Measurements from ENCODE around the gene GPSM1.

Gene GPSM1

DNA sequence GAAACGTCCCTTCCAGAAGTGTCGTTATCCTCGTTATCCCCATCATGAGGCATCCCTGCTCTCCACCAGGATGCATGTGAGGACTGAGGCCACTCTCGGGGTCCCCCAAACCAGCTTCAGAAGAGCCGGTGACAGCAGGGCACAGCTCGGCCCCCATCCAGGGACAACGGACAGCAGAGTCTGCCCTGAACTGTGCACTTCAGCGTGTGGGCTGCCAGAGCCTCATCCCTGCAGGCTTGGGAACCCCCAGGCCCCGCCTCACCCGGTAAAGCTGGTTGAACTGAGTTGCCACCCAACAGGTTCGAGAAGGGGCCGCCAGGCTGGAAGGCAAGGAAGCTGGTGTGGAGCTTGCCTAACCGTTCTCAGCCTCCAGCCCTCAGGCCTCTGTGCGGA is 46.8 kb downstream of the GPSM1 start:
- TF ChIP-seq, protein P1, sequence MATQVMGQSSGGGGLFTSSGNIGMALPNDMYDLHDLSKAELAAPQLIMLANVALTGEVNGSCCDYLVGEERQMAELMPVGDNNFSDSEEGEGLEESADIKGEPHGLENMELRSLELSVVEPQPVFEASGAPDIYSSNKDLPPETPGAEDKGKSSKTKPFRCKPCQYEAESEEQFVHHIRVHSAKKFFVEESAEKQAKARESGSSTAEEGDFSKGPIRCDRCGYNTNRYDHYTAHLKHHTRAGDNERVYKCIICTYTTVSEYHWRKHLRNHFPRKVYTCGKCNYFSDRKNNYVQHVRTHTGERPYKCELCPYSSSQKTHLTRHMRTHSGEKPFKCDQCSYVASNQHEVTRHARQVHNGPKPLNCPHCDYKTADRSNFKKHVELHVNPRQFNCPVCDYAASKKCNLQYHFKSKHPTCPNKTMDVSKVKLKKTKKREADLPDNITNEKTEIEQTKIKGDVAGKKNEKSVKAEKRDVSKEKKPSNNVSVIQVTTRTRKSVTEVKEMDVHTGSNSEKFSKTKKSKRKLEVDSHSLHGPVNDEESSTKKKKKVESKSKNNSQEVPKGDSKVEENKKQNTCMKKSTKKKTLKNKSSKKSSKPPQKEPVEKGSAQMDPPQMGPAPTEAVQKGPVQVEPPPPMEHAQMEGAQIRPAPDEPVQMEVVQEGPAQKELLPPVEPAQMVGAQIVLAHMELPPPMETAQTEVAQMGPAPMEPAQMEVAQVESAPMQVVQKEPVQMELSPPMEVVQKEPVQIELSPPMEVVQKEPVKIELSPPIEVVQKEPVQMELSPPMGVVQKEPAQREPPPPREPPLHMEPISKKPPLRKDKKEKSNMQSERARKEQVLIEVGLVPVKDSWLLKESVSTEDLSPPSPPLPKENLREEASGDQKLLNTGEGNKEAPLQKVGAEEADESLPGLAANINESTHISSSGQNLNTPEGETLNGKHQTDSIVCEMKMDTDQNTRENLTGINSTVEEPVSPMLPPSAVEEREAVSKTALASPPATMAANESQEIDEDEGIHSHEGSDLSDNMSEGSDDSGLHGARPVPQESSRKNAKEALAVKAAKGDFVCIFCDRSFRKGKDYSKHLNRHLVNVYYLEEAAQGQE (IDR thresholded peaks at IDR 0.05; ENCODE audit: low read depth) = no peak
- no peak for TF ChIP-seq EGR1 (IDR thresholded peaks at IDR 0.05)
- no peak for TF ChIP-seq EP300 (IDR thresholded peaks at IDR 0.05; ENCODE audit: borderline replicate concordance)
- TF ChIP-seq TEAD4 (IDR thresholded peaks at IDR 0.05) = no peak
- no peak for TF ChIP-seq CEBPB (IDR thresholded peaks at IDR 0.05)
- TF ChIP-seq RAD21 (IDR thresholded peaks at IDR 0.05; ENCODE audit: low read depth) = no peak
- TF ChIP-seq FOXM1 (IDR thresholded peaks at IDR 0.05; ENCODE audit: borderline replicate concordance, low read depth) = no peak

DNA sequence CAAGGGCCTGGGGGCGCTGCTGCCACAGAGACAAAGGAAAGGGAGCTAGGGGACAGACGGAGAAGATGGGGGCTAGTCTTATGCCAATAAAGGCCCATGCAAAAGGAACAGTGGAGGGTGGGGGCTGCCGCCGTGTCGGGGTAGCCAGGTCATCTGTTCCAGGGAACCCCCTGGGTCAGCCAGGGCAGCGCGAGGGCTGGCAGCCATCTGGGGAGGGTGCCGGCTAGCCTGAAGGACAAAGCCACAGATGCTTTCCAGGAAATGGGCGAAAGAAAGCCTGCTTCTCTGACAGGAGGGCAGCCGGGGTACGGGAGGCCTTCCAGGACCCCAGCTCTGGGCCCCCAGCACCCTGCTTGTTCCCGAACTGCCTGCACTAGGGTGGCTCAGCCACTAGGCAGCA is 47.8 kb downstream of the GPSM1 start:
- TF ChIP-seq CEBPB (IDR thresholded peaks at IDR 0.05) (no peak), RAD21 (IDR thresholded peaks at IDR 0.05; ENCODE audit: low read depth) (no peak), FOXM1 (IDR thresholded peaks at IDR 0.05; ENCODE audit: borderline replicate concordance, low read depth) (no peak), CREB1 (IDR thresholded peaks at IDR 0.05; ENCODE audit: low read depth) (no peak), TCF12 (IDR thresholded peaks at IDR 0.05; ENCODE audit: low read depth) (no peak), TAF1 (IDR thresholded peaks at IDR 0.05; ENCODE audit: low read depth) (no peak), NFIC (IDR thresholded peaks at IDR 0.05) (no peak), TEAD4 (IDR thresholded peaks at IDR 0.05) (no peak), YY1 (IDR thresholded peaks at IDR 0.05; ENCODE audit: low read depth) (no peak), EP300 (IDR thresholded peaks at IDR 0.05; ENCODE audit: borderline replicate concordance) (no peak), EGR1 (IDR thresholded peaks at IDR 0.05) (no peak), ZBTB7A (IDR thresholded peaks at IDR 0.05; ENCODE audit: low read depth) (no peak)
- TF ChIP-seq, protein P2, sequence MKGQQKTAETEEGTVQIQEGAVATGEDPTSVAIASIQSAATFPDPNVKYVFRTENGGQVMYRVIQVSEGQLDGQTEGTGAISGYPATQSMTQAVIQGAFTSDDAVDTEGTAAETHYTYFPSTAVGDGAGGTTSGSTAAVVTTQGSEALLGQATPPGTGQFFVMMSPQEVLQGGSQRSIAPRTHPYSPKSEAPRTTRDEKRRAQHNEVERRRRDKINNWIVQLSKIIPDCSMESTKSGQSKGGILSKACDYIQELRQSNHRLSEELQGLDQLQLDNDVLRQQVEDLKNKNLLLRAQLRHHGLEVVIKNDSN (IDR thresholded peaks at IDR 0.05) = no peak
- TF ChIP-seq, protein P3, sequence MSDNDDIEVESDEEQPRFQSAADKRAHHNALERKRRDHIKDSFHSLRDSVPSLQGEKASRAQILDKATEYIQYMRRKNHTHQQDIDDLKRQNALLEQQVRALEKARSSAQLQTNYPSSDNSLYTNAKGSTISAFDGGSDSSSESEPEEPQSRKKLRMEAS (IDR thresholded peaks at IDR 0.05) = no peak
- TF ChIP-seq, protein P1 (IDR thresholded peaks at IDR 0.05; ENCODE audit: low read depth) = no peak

DNA sequence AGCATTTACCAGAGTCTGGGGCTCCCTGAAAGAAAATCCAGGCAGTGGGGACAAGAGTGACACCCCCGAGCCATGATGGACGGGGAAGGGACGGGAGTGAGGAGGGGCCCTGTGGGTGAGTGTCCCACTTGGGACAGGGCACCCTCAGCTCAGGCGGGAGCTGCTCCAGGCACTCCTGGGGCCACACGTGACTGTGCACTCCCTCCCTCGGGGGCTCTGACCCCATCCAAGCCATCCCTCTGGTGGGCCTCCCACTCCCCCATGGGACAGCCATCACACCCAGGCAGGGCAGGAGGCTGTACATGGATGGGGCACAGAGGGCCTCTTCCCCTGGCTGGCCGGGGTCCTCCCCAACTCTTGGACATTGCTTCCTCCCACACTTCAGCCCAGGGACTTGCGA is 49.1 kb downstream of the GPSM1 start:
- TF ChIP-seq, protein P1 (IDR thresholded peaks at IDR 0.05; ENCODE audit: low read depth) = no peak
- TF ChIP-seq CEBPB (IDR thresholded peaks at IDR 0.05) (no peak), ZBTB7A (IDR thresholded peaks at IDR 0.05; ENCODE audit: low read depth) (no peak), FOXM1 (IDR thresholded peaks at IDR 0.05; ENCODE audit: borderline replicate concordance, low read depth) (no peak), EGR1 (IDR thresholded peaks at IDR 0.05) (no peak), TAF1 (IDR thresholded peaks at IDR 0.05; ENCODE audit: low read depth) (no peak), CREB1 (IDR thresholded peaks at IDR 0.05; ENCODE audit: low read depth) (no peak), TEAD4 (IDR thresholded peaks at IDR 0.05) (no peak), TCF12 (IDR thresholded peaks at IDR 0.05; ENCODE audit: low read depth) (no peak), YY1 (IDR thresholded peaks at IDR 0.05; ENCODE audit: low read depth) (no peak), NFIC (IDR thresholded peaks at IDR 0.05) (no peak), RAD21 (IDR thresholded peaks at IDR 0.05; ENCODE audit: low read depth) (no peak), EP300 (IDR thresholded peaks at IDR 0.05; ENCODE audit: borderline replicate concordance) (no peak)
- TF ChIP-seq, protein P2 (IDR thresholded peaks at IDR 0.05) = no peak
- TF ChIP-seq, protein P3 (IDR thresholded peaks at IDR 0.05) = no peak

DNA sequence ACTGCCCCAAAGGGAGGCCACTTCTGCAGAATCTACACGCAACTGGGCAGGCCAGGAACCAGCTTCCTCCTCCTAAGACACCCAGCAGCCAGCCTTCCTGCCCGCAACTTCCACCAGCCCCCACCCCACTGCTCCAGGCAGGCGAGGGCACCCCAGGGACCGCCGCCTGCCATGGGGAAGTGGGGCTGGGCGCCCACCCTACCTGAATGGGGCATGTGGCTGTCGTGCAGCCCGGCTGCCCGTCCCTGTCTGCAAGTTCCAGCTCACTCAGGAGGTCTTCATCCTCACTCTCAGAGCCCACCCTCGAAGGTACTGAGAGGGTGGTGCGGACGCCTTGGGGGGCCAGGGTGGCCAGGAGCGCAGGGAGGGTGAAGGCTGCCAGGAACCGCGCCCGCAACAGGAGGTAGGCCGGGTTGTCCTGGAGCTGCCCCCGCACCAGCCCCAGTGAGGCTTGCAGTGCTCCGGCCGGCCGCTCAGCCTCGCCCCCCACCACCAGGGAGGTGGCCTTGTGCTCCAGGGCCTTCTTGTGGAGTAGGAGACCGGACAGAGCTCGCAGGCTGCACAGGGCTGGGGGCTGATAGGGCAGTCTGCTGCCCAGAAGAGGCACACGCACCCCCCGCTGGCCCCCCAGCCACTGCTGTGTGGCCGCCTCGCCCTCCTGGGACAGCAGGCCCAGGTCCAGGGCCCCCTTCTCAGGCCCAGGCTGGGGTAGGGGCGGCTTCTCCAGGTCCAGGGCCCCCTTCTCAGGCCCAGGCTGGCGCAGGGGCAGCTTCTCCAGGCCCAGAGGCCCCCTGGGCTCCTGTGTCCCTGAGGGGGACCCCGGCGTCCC is 50.2 kb downstream of the GPSM1 start:
- TF ChIP-seq TCF12 (IDR thresholded peaks at IDR 0.05; ENCODE audit: low read depth) (no peak), FOXM1 (IDR thresholded peaks at IDR 0.05; ENCODE audit: borderline replicate concordance, low read depth) (no peak), EGR1 (IDR thresholded peaks at IDR 0.05) (no peak), ZBTB7A (IDR thresholded peaks at IDR 0.05; ENCODE audit: low read depth) (no peak), YY1 (IDR thresholded peaks at IDR 0.05; ENCODE audit: low read depth) (no peak)
- TF ChIP-seq, protein P2 (IDR thresholded peaks at IDR 0.05) = no peak
- TF ChIP-seq, protein P1 (IDR thresholded peaks at IDR 0.05; ENCODE audit: low read depth) = no peak
